Liver (tissue), 3 donors: ENCODE data around the gene CYP2J2.

ENCODE experiments used
- EGR1 ChIP-seq, 2 donors: IDR thresholded peaks; 2 replicates each; pipeline ENCODE4 v1.6.1; 2016 to 2018; ENCODE audit warnings: antibody characterized with exemption in 2 of 2, low read depth in 2 of 2
- GABPA ChIP-seq, 2 donors: IDR thresholded peaks in 1 of 2; conservative IDR thresholded peaks in 1 of 2; 2 replicates each; pipeline ENCODE4 v1.6.1; 2016; ENCODE audit warnings: antibody characterized with exemption in 2 of 2, mild to moderate bottlenecking in 1 of 2, moderate library complexity in 1 of 2
- JUND ChIP-seq, 2 donors: IDR thresholded peaks; 2 replicates each; pipeline ENCODE4 v1.6.1; 2016; ENCODE audit warnings: antibody characterized with exemption in 2 of 2
- RAD21 ChIP-seq, 2 donors: IDR thresholded peaks; 2 replicates each; pipeline ENCODE4 v1.6.1; 2016; ENCODE audit warnings: antibody characterized with exemption in 2 of 2, mild to moderate bottlenecking in 2 of 2
- RXRA ChIP-seq, 2 donors: IDR thresholded peaks; 2 replicates each; pipeline ENCODE4 v1.6.1; 2017 to 2018; ENCODE audit warnings: antibody characterized with exemption in 2 of 2, mild to moderate bottlenecking in 1 of 2
- SP1 ChIP-seq: IDR thresholded peaks from 2 replicates; pipeline ENCODE4 v1.6.1; 2018; ENCODE audit warnings: antibody characterized with exemption, mild to moderate bottlenecking
- TAF1 ChIP-seq: conservative IDR thresholded peaks from 2 replicates; pipeline ENCODE4 v1.6.1; 2016; ENCODE audit warnings: antibody characterized with exemption, mild to moderate bottlenecking
- YY1 ChIP-seq: IDR thresholded peaks from 2 replicates; pipeline ENCODE4 v1.6.1; 2016; ENCODE audit warnings: antibody characterized with exemption, mild to moderate bottlenecking
- TF ChIP-seq, protein P1 (sequence below): fragments of 150-350 bp; IDR thresholded peaks from 2 replicates; pipeline ENCODE4 v1.5.1; 2017; ENCODE audit warnings: improper control_type of control experiment, low read depth, low read length; ENCODE audit not compliant: missing input control
- TF ChIP-seq, protein P2 (sequence below): IDR thresholded peaks from 2 replicates; pipeline ENCODE4 v1.6.1; 2016; ENCODE audit warnings: antibody characterized with exemption
- TF ChIP-seq, protein P3 (sequence below): IDR thresholded peaks from 2 replicates; pipeline ENCODE4 v1.6.1; 2016; ENCODE audit warnings: antibody characterized with exemption
- TF ChIP-seq, protein P4 (sequence below): IDR thresholded peaks from 2 replicates; pipeline ENCODE4 v1.6.1; 2016; ENCODE audit warnings: antibody characterized with exemption, mild to moderate bottlenecking
- donor health status: healthy.
- donor health status: healthy.

DNA sequence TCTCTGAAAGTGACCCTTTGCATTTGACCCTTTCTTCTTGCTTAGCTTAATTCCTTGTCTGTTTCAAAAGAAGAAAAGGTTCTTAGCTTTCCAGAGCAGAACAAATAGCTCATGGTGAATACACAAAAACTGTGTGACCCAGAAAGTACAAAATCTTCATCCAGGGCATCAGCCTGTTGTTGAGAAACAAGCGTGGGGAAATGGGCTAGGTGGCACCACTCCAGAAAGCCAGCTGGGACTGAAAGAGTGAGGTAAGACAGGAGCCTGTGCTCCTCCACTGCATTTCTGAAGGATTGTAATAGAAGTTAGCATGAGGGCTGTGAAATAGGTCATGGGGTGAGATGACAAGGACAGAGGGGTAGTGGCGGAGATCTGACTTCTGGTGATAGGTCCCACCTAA is 45.8 kb downstream of the CYP2J2 start:
- no peak for TF ChIP-seq SP1
- TF ChIP-seq, protein P1, sequence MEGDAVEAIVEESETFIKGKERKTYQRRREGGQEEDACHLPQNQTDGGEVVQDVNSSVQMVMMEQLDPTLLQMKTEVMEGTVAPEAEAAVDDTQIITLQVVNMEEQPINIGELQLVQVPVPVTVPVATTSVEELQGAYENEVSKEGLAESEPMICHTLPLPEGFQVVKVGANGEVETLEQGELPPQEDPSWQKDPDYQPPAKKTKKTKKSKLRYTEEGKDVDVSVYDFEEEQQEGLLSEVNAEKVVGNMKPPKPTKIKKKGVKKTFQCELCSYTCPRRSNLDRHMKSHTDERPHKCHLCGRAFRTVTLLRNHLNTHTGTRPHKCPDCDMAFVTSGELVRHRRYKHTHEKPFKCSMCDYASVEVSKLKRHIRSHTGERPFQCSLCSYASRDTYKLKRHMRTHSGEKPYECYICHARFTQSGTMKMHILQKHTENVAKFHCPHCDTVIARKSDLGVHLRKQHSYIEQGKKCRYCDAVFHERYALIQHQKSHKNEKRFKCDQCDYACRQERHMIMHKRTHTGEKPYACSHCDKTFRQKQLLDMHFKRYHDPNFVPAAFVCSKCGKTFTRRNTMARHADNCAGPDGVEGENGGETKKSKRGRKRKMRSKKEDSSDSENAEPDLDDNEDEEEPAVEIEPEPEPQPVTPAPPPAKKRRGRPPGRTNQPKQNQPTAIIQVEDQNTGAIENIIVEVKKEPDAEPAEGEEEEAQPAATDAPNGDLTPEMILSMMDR, result no peak
- TF ChIP-seq GABPA (IDR thresholded peaks at IDR 0.05 in 1 of 2, conservative IDR thresholded peaks at IDR 0.05 in 1 of 2), result no peak
- TF ChIP-seq RXRA (IDR thresholded peaks at IDR 0.05), result peak; percentile 20 to 44
- TF ChIP-seq TAF1, result no peak
- TF ChIP-seq JUND (IDR thresholded peaks at IDR 0.05), result no peak
- TF ChIP-seq, protein P2, sequence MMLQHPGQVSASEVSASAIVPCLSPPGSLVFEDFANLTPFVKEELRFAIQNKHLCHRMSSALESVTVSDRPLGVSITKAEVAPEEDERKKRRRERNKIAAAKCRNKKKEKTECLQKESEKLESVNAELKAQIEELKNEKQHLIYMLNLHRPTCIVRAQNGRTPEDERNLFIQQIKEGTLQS, result no peak
- TF ChIP-seq RAD21 (IDR thresholded peaks at IDR 0.05), result peak; percentile 8 to 25
- TF ChIP-seq YY1, result no peak
- TF ChIP-seq, protein P3, sequence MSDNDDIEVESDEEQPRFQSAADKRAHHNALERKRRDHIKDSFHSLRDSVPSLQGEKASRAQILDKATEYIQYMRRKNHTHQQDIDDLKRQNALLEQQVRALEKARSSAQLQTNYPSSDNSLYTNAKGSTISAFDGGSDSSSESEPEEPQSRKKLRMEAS, result no peak
- TF ChIP-seq, protein P4, sequence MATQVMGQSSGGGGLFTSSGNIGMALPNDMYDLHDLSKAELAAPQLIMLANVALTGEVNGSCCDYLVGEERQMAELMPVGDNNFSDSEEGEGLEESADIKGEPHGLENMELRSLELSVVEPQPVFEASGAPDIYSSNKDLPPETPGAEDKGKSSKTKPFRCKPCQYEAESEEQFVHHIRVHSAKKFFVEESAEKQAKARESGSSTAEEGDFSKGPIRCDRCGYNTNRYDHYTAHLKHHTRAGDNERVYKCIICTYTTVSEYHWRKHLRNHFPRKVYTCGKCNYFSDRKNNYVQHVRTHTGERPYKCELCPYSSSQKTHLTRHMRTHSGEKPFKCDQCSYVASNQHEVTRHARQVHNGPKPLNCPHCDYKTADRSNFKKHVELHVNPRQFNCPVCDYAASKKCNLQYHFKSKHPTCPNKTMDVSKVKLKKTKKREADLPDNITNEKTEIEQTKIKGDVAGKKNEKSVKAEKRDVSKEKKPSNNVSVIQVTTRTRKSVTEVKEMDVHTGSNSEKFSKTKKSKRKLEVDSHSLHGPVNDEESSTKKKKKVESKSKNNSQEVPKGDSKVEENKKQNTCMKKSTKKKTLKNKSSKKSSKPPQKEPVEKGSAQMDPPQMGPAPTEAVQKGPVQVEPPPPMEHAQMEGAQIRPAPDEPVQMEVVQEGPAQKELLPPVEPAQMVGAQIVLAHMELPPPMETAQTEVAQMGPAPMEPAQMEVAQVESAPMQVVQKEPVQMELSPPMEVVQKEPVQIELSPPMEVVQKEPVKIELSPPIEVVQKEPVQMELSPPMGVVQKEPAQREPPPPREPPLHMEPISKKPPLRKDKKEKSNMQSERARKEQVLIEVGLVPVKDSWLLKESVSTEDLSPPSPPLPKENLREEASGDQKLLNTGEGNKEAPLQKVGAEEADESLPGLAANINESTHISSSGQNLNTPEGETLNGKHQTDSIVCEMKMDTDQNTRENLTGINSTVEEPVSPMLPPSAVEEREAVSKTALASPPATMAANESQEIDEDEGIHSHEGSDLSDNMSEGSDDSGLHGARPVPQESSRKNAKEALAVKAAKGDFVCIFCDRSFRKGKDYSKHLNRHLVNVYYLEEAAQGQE, result no peak
- no peak for TF ChIP-seq EGR1 (IDR thresholded peaks at IDR 0.05; ENCODE audit: low read depth in 2 of 2)
